Activated CD8-positive, alpha-beta memory T cell treated with anti-CD3 and anti-CD28 coated beads, Interleukin-2, amount 50 U/mL, for 1 hour (primary cell): Measurements from ENCODE around the gene HMGB3.
"Not testable (repeated sequence)": the region's sequence is repeated elsewhere in the genome, so short reads cannot be mapped to it uniquely, and the experiment has no call there.

Source experiments
- DNase-seq: peaks from one replicate; pipeline ENCODE4 v3.0.0-alpha.2; 2020; ENCODE audit errors: extremely low read depth

Gene HMGB3

DNA sequence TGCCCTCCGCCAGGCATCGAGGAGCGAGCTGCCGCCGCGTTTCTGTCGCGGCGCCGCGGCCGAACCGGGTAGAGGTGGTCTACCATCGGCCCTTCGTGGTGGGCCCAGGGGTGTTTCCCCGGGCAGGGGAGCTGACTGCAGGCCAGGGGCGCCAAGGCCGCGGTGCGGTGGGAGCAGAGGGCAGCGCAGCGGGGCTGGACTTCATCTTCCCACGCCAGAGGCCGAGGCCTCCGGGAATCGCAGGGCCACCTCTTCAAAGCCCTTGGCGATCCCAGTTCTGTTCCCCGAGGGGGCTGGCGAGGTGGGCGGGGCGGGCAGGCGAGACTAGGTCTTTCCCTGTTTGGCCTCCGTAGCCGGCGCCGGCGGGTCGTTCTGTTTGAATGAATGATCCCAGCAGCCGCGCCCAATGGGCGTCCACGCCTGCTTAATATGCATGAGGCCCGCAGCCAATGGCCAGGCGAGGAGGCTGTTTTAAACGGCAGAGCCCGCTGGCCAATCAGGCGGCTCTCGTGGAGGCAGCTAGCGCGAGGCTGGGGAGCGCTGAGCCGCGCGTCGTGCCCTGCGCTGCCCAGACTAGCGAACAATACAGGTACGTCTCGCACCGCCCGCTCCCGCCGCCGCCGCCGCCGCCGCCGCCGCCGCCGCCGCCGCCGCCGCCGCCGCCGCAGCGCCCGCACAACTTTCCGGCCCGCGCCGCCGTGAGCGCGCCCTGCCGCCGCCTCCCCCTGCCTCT lies at the start of gene HMGB3:
TSS of gene HMGB3 (plus strand) at position 548 of the 733 bp plus-strand sequence. CDS start 2,265 bp downstream, outside the sequence.
- peak; percentile 16 for DNase-seq

DNA sequence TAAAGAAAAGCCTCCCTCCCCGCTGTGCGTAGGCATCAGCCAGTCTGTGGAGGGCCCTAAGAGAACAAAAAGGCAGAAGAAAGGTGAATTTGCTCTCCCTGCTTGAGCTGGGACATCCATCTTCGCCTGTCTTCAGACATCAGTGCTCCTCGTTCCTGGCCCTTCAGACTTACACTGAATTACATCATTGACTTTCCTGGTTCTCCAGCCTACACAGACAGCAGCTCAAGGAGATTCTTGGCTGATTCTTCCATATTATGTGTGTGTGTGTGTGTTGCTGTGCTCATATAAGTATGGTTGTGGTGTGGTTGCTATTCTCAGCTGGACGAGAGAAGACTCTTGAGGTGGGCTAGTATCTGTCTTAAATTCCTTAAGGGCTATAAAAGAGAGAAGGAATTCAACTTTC lies 49.2 kb upstream of the HMGB3 start:
- no peak for DNase-seq

DNA sequence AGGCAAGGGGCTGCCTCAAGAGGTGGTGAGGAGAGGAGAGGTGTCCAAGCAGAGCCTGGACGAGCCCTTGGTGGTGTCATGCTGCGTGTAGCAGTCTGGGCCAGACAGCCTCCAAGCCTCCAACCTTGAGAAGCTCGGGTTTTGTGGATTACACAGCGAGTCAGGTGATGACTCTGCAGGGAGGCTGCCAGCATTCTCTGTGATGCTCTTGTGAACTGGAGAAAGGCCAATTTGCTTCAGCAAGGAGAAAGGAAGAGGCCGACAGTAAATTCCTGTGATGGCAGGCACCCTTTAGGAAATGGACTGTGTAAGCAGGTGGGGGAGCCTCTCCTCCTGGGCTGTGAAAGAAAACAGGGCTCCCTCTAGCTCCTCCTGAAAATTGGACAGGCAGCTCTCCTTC lies 48.7 kb upstream of the HMGB3 start:
- DNase-seq = no peak

DNA sequence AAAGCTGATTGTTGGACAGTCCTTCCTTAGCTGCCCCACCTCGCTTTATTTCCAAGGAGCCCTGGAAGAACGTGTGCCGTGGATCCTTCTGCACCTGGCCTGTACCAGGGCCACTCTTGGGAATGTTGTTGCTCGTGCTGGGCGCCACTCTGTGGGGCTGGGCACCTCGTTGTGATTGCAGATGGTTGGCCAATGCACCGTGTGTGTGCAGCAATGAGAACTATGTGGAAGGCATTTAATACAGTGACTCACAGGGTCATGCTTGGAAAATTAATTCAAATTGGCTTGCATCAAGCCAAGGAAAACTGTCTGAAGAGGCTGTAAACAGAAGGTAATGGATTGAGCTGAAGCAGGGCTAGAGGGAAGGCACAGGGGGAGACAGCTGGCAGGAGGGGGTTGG lies 47.7 kb upstream of the HMGB3 start:
- no peak for DNase-seq

DNA sequence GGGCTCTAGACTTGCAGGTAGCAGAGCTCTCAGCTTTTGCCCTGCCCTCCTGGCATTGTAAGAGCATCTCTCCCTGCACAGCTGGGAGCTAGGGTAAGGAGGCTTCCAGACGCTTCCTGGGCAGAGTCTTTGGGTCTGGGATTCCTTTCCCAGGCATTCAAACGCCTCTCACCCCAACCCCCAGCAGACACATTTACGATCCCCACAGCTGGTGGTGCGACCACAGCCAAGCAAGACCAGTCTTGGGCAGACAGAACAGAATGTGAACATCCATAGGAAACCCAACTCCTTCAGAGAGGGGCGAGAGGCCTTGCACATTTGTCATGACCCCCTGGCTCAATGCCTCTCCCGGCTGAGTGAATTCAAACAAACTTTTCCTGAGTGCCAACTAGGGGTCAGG lies 46.6 kb upstream of the HMGB3 start:
- no peak for DNase-seq

DNA sequence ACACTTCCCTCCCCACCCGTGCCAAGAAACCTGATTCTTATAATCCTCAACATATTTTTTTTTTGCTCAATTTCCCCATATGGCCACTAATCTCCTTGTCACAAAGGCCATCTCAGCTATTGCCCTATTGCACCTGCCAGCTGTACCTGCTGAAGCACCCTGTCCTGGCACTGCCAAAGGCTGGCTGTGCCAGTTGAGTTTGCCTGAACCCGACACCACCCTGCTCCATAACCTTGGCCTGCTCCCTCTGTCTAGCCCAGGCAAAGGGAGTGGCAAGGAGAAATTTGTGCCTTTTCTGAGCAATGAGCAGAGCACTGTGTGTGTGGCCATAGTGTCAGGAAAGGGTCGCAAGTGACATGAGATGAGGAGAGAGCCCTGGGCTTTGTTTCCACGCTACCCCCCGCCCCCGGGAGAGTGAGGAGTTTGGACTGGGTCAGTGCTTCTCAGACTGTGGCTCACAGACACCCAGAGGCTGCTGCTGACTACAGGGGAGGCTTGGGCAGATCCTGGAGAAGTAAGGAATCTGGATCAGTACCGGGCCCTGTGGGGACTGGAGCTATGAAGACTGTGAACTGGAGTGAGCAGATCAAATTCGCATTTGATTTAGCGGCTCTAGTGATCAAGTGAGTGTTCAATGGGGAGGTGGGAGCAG lies 42.2 kb upstream of the HMGB3 start:
- no peak for DNase-seq

DNA sequence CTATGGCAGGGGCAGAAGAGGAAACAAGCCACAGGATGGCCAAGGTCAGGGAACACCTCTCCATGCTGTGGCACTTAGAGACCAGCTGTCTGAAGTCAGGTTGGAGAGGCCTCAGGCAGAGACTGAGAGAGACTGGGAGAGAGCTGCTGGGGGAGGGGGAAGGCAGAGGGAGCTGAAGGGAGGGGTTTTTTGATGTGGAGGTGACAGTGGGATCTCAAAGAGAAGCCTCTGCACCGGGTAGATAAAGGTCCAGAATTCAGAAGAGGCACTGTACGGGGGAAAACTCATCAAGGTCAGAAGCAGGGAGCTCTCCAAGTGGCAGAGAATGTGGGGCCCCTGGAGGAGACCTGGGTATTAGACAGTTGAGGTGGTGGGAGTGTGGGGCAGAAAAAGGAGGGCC lies 41.6 kb upstream of the HMGB3 start:
- no peak for DNase-seq

DNA sequence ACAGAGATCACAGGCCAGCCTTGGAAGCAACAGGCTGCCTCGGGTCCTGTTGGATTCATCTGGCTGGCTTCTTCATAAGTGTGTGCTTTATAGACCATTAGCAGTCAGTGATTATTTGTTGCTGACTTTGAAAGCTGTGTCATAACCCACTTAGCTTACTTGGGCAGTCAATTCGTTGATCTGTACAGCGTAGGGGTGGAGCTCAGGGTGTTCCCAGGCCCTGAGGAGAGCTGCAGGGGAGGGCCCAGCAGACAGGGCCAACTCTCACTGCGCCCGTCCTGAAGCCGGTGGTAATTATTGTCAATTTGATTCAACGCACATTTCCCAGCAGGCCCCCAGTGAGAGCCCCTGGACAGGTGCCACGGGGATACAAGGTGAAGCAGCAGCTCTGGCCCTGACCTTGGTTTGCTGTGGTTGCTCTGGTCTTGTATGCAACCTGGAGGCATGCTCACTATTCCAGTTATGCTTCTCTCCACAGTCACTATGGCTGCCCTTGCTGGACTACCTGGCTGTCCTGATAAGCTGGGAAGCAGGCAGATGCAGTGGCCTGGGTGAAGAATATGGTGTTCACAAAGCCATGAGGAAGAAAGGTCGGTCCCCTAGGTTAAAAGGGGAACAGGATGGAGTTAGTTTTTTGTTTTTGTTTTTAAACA lies 40.1 kb upstream of the HMGB3 start:
- DNase-seq = no peak

DNA sequence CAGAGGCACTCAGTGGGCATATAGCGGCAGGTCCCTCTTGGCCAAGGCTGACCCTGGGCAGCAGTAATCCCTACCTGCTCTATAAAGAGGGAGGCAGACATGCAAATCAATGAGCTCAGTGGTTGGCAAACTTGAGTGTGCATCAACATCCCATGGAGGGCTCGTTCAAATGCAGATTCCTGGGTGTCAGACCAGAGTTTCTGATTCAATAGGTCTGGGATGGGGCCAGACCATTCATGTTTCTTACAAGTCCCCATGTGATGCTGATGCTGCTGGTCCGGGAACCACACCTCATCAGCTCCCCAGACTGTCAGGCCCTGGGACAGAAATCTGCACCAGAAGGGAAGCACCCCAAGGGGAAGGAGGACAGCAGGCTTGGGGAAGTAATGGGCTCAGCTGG lies 38.9 kb upstream of the HMGB3 start:
- no peak for DNase-seq

DNA sequence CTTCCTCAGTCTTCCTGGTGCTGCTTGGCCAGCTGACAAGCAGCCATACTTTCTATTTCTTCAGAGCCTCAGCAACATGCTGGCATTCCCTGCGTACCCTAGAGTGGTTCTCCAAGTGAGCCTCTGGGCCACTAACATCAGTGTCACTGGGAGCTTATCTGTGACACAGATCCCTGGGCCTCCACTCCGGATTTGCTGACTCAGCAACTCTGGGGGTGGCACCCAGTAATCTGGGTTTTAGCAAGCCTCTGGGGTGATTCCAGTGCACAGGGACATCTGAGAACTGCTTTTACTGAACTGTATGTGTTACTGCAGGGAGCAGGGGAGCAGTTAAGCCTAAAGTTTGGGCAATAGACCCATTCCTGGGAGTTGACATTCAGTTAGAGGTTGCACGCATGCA lies 28.2 kb upstream of the HMGB3 start:
- no peak for DNase-seq

DNA sequence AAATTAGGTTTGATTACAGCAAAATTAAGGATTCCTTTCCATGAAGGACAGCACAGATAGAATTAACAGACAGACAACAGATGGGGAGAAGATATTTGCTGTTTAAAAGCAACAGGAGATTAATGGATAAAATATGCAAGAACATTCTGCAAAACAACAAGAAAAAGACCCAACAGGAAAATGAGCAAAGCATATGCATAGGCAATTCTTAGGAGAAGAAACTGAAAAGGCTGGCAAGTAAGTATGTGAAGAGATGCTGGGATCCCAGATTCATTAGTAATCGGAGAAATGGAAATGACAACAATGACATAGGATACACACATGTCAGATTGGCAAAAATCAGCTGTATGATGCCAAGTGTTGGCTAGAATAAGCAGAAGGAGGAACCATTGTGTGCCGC lies 27.5 kb upstream of the HMGB3 start:
- no peak for DNase-seq

DNA sequence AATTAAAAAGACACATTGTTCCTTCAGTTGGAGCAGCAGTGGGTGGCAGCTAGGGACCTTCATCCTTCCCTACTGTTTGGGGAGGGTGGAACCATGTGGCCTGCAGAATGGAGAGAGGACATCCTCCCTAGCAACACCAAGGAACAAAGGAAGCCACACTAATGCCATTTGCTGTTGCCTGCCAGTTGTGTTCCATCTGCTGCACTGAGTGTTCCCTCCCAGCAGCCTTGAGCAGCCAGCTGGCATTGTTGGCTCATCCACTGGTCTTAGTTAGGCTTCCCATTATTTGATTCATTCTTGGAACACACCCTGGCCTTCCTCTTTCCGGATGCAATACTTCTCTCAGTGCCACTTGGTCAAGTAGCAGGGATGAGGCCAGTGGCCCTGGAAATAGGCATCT lies 25.0 kb upstream of the HMGB3 start:
- DNase-seq = no peak

DNA sequence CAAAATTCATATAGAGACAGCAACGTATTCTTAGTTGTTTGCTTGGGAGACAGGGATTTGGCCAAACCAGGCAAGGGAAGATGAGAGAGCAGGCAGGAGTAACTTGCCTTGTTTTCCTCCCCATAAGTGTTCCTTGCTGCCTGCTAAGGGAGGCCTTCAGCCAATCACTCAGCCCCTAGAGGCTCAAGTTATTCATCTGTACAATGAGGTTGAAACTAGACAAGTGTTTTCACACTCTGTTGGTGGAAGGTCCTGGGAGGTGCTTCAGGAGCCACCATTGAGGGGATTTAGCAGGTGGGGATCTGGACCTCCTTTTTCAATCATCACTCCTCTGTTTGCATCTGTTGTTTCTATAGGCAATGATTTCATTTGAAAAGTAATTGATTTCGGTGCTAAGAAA lies 23.6 kb upstream of the HMGB3 start:
- no peak for DNase-seq

DNA sequence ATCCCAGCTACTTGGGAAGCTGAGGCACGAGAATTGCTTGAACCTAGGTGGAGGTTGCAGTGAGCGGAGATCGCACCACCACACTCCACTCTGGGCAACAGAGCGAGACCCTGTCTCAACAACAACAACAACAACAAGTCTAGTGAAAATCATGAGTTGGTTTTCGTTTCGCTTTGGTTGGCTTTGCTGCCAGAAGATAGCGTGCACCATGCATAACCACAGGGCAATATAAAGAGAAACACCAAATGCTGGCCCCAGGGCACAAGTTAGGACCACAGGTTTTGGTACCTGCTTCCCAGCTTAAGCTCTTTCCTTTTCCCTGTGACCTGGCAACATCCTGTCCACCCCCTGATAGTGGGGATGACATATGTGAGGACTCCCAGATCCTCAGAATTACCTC lies 21.5 kb upstream of the HMGB3 start:
- no peak for DNase-seq

DNA sequence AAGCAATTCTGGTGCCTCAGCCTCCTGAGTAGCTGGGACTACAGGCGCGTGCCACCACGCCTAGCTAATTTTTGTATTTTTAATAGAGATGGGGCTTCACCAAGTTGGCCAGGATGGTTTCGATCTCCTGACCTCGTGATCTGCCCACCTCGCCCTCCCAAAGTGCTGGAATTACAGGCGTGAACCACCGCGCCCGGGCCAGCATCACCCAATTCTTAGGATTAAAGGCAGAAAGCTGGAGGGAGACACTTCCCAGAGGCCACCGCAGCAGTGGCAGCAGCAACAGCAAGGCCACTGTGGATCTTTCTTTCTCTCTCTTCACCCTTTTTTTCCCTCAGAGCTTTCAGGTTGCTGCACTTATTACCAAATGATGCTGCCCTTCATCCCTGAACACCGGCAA lies 18.7 kb upstream of the HMGB3 start:
- not testable (repeated sequence) for DNase-seq

DNA sequence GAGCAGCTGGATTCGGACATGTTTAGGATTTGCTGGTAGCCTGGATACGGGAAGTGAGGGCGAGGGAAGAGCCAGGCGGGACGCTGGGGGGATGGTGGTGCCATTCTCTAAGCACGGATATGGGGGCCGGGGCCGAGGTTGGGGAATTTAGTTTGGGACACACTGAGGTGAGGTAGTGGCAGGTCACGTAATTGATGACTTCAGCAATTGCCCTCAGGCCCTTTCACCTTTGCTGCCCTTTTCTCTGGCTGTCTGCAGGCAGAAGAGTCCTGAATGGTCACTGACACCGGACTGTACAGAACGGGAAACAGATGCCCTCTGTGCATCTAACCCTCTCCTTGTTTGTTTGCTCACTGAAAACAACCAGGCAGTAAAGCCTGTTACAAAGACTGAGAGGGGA lies 16.9 kb upstream of the HMGB3 start:
- DNase-seq = no peak

DNA sequence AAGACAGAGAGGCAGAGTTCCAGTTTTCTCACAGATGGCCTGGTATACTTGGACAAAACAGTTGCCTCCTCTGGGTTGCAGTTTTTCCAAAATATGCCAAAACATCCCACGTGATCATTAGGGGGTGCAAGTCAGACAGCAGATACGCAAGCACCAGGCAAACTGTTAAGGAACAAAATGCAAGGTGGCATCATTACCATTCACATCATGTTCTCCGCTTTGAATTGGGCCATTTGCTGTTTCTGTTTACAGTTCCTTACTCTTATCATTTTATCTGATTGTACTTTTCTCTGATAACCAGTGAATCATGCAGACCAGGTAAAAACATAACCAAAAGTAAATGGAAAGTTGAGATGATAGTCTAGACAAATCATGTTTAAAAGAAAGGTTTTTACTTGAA lies 16.4 kb upstream of the HMGB3 start:
- no peak for DNase-seq

DNA sequence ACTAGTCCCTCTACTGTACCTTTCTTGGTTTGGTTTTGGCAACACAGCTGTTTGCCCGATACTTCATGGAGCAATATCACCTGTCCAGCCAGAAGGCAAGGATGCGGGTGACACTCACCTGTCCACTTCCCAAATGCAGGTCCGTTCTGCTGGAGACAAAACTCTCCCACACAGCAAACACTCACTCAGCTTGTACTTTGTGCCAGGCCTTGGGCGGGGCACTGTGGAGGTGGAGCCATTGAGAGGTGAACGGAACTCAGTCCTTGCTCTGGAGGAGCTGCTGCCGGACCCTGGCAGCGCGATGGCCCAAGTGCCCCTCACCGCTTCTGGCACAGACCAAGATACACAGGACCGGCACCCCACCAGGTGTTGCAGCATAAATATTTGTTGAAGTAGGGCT lies 15.3 kb upstream of the HMGB3 start:
- DNase-seq = no peak

DNA sequence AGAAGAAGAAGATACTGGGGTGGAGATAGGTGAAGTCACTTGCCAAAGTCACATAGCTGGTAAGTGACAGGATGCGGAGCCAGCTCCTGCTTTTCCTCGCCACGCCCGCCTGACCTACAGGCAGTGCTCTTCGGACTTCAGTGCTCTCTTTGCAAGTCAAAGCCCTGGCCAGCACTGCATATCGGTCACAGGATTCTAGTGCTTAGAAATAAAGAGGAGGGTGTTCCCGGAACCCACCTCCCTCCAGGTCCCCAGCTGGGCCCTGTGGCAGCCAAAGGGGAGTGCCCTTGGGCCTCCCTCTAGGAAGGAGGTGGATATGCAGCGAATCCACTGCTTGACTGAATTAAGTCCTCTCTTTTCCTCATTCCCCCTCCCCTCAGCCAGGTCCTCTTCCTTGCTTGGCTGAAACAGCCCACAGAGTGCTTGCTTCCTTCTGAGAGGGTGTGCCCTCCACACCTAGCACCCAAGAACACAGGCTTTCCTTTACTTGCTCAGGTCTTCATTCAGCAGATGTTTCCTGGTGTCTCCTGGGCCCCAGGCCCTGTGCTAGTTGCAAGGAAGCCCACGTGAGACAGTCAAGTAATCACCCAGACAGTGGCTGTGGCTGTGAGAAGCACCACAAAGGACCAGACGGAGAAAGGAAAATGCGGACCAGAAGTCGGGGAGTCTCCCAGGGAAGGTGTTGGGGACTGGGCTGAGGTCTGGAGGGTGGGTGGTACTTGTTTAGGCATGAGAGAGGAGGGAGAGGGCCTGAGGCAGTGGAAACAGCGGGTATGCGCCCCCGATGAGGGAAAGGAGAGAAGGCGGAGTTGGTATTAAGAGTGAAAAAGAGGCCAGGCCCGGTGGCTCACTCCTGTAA lies 14.0 kb upstream of the HMGB3 start:
- no peak for DNase-seq

DNA sequence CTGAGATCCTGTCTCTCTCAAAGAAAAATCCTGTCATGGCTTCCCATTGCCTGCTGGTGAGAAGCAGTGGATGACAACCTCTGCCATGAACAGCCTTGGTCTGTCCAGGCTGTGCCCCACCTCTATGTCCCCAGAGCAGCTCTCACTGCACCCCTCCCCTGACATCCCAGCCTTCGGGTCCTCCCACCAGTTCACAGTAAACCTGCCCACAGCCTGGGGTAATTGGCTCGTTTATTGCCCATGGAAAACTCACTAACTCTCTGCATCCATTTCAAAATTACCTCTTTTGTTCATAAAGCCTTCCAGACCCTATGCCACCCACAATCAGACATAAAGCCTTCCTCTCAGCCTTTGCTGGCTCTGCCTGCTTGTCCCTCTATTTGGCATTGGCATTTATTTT lies 10.7 kb upstream of the HMGB3 start:
- no peak for DNase-seq

DNA sequence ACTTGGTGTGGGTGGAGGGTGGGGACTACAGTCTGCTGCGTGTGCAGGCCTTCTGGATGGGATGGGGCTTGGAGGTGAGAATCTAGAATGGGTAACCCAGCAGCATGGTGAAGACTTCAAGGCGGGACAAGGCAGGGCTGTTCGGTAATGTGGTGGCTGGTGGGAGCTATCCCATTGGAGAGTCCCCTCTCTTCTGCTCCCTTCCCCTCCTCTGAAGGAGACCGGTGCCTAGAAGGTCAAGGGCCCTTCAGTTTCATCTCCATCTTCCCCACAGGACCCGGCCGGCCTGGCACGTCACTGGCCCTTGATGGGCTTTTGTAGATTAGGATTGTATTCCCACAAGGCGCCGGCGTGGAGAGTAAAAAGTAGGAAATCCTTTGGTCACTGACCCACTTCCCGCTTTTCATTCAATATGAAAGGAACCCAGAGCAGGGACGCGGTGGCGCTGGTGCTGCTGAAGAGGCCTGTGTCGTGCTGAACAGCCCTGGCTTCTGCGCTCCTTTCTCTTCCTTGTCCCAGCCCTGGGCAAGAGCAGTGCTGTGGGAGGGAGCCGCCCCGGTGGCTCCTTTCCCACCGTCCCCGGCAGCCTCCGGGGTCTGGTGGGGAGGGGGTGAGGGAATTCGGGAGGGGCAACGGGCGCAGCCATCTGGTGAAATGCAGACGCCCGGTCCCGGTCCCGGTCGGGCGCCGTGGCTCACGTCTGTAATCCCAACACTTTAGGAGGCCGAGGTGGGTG lies 7.3 kb upstream of the HMGB3 start:
- DNase-seq = no peak
